GM21381 (cell line): ENCODE results near the gene SLC2A1.
"Not testable (repeated sequence)": the region's sequence is repeated elsewhere in the genome, so short reads cannot be mapped to it uniquely, and the experiment has no call there.

Experiments
- ATAC-seq: cut with Tn5 transposase; IDR thresholded peaks from one replicate; pipeline ENCODE4 v1.9.1; 2021; ENCODE audit warnings: mild to moderate bottlenecking, moderate library complexity; ENCODE audit not compliant: unreplicated experiment

SLC2A1 gene

GRCh38 chr1:42910985-42911384 lies 47.7 kb downstream of the SLC2A1 start:
- no peak for ATAC-seq

GRCh38 chr1:42908046-42908445 lies 50.6 kb downstream of the SLC2A1 start:
- ATAC-seq: no peak

- no peak for ATAC-seq
Measured at GRCh38 chr1:42904434-42904833, 54.2 kb downstream of the SLC2A1 start.

- not testable (repeated sequence) for ATAC-seq
Measured at GRCh38 chr1:42899960-42900359, 58.7 kb downstream of the SLC2A1 start.

GRCh38 chr1:42891465-42892138 lies 67.1 kb downstream of the SLC2A1 start:
- no peak for ATAC-seq

GRCh38 chr1:42889264-42889663 lies 69.4 kb downstream of the SLC2A1 start:
- ATAC-seq: no peak

GRCh38 chr1:42888013-42888633 lies 70.5 kb downstream of the SLC2A1 start:
- ATAC-seq: no peak

- no peak for ATAC-seq
Measured at GRCh38 chr1:42887366-42887765, 71.3 kb downstream of the SLC2A1 start.

- no peak for ATAC-seq
Measured at GRCh38 chr1:42886800-42887199, 71.9 kb downstream of the SLC2A1 start.

- ATAC-seq: no peak
Measured at GRCh38 chr1:42886046-42886739, 72.5 kb downstream of the SLC2A1 start.

- no peak for ATAC-seq
Measured at GRCh38 chr1:42880384-42880783, 78.3 kb downstream of the SLC2A1 start.

- ATAC-seq: no peak
Measured at GRCh38 chr1:42877380-42877779, 81.3 kb downstream of the SLC2A1 start.

- no peak for ATAC-seq
Measured at GRCh38 chr1:42876009-42876408, 82.7 kb downstream of the SLC2A1 start.
